ENCODE data around the gene USP3.

- TF ChIP-seq CTCF (IDR thresholded peaks at IDR 0.05 in 4 of 5, conservative IDR thresholded peaks at IDR 0.05 in 1 of 5): no peak
- no peak for TF ChIP-seq POLR2A (IDR thresholded peaks at IDR 0.05)
These were observed 13.1 kb upstream of the USP3 start for GRCh38 chr15:63491116-63491827.

Measured in gastrocnemius medialis (tissue), 4 donors.